HL-60 (cell line): ENCODE results near the gene SLFN12L.

Experiments used
- CTCF ChIP-seq: IDR thresholded peaks from one replicate; pipeline ENCODE4 v1.5.1; 2011; ENCODE audit warnings: low read length, control low read depth, inconsistent platforms; ENCODE audit not compliant: insufficient read depth
- POLR2AphosphoS5 ChIP-seq: IDR thresholded peaks from 2 replicates; pipeline ENCODE4 v1.6.1; 2012; ENCODE audit warnings: low read depth

GRCh38 chr17:35578197-35578928, 40.9 kb upstream of the SLFN12L start, which contains the start of gene PEX12:
- no peak for TF ChIP-seq CTCF
- TF ChIP-seq POLR2AphosphoS5 = peak; percentile 87
